CD4-positive, CD25-positive, alpha-beta regulatory T cell (primary cell): ENCODE measurements around the gene P3H3. TPM values are rescaled to one million over a fixed set of nuclear protein-coding genes. Genes with fewer than 3 reads are reported as not detected.
A peak's percentile ranks its signal among the peaks of the same experiment; 100 is the strongest.

Experiments
- ATAC-seq, 2 donors: fragments of 150-1000 bp; cut with Tn5 transposase; one replicate each; pipeline ENCODE4 v1.10.0; 2021; ENCODE audit warnings: low read depth in 2 of 2, moderate number of reproducible peaks in 2 of 2, moderate library complexity in 1 of 2
- DNase-seq, 3 donors: peaks; one replicate each; pipeline versions ENCODE4 v3.0.0 to v3.0.0-alpha.2; 2012 to 2022; ENCODE audit warnings: mixed read lengths in 1 of 3
- H3K27ac ChIP-seq: one replicate; pipeline ENCODE4 v1.7.0; 2013; ENCODE audit warnings: mild to moderate bottlenecking, low read length; ENCODE audit not compliant: insufficient read depth, poor library complexity, severe bottlenecking
- H3K27me3 ChIP-seq: one replicate; pipeline ENCODE4 v1.7.0; 2013; ENCODE audit warnings: low read length; ENCODE audit not compliant: control insufficient read depth, insufficient read depth
- H3K36me3 ChIP-seq: one replicate; pipeline ENCODE4 v1.7.0; 2013; ENCODE audit warnings: mild to moderate bottlenecking, low read length, moderate library complexity; ENCODE audit not compliant: control insufficient read depth, insufficient read depth
- H3K4me1 ChIP-seq: 2 replicates; pipeline ENCODE4 v1.7.0; 2013; ENCODE audit warnings: mild to moderate bottlenecking, low read length; ENCODE audit not compliant: insufficient read depth, control insufficient read depth, poor library complexity, severe bottlenecking
- H3K4me3 ChIP-seq: one replicate; pipeline ENCODE4 v1.7.0; 2013; ENCODE audit warnings: low read depth, mild to moderate bottlenecking, low read length, moderate library complexity
- H3K9me3 ChIP-seq, 2 experiments: 1 replicate in 1 of 2; 2 replicates in 1 of 2; pipeline ENCODE4 v1.7.0; 2013; ENCODE audit warnings: low read length in 2 of 2, mild to moderate bottlenecking in 1 of 2, moderate library complexity in 1 of 2; ENCODE audit not compliant: control insufficient read depth in 2 of 2
- H3K27ac Mint-ChIP-seq, 3 donors: one replicate each; pipeline ENCODE4 v1.8.0; 2020 to 2022; ENCODE audit warnings: mild to moderate bottlenecking in 3 of 3, mixed read lengths in 3 of 3, moderate library complexity in 2 of 3
- H3K27me3 Mint-ChIP-seq: one replicate; pipeline ENCODE4 v1.8.0; 2022; ENCODE audit warnings: mild to moderate bottlenecking, mixed read lengths
- H3K36me3 Mint-ChIP-seq: one replicate; pipeline ENCODE4 v1.8.0; 2020; ENCODE audit warnings: mixed read lengths
- H3K4me1 Mint-ChIP-seq, 4 donors: one replicate each; pipeline ENCODE4 v1.8.0; 2020 to 2022; ENCODE audit warnings: mixed read lengths in 4 of 4, mild to moderate bottlenecking in 1 of 4
- H3K4me3 Mint-ChIP-seq, 4 donors: one replicate each; pipeline ENCODE4 v1.8.0; 2020 to 2022; ENCODE audit warnings: mild to moderate bottlenecking in 4 of 4, mixed read lengths in 4 of 4, moderate library complexity in 3 of 4
- H3K9me3 Mint-ChIP-seq, 7 donors: one replicate each; pipeline ENCODE4 v1.8.0; 2020 to 2022; ENCODE audit warnings: mixed read lengths in 7 of 7, mild to moderate bottlenecking in 3 of 7, moderate library complexity in 2 of 7
- polyA plus RNA-seq, 4 donors: library from polyadenylated mRNA; unstranded; fragments of 300-500 nt; fragmentation: Illumina TruSeq; gene quantifications; one replicate each; pipeline ENCODE4 v1.2.3, GENCODE V29; 2021
- total RNA-seq: library from RNA; stranded (reverse); gene quantifications from one replicate; pipeline ENCODE4 v1.2.3, GENCODE V29; 2022

Gene P3H3
- total and polyA plus RNA-seq, 5 donors from 2014 or later, result 0.64 to 1.4 (median 1.1) TPM; not detected in 1

DNA sequence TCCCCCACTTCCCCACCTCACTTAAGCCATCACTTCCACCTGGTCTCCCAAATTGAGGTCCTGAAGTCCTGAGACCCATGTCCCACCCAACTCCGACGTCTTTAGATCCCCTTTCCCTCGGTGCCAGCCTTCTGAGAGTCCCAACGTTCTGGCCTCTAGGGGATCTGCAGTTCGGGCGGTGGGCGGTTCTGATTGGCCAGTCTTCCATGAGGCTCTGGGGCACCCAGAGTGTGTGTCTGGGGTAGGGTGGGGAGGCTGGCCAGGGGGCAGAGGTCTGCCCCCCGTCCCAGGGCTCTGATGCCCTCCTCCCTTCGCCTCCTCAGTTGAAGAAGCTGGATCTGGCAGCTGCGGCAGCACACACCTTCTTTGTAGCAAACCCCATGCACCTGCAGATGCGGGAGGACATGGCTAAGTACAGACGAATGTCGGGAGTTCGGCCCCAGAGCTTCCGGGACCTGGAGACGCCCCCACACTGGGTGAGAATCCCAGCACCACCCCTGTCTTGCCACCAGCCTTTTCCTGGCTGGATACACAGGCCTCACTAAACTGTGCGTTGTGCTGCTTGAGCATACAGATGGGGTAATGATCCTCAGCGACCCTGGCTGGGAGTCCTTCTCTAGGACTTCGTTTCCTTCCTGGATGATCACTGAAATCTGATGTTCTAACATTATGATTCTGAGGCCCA, 1.5 kb downstream of the P3H3 start:
- no peaks in the 10 kb centered on the region for H3K36me3 Mint-ChIP-seq
- peak overlapping the region in 2 of 3 donors; percentile 73 to 78 for H3K27ac Mint-ChIP-seq
- peaks cover 0 to 31% (median 10%) of the 10 kb centered on the region in 4 donors for H3K4me1 Mint-ChIP-seq
- H3K4me3 Mint-ChIP-seq, result peak overlapping the region; percentile 80 to 93 (median 90)
- DNase-seq (no peak), ATAC-seq (no peak)
- Histone ChIP-seq H3K4me1 (peaks cover 22% of the 10 kb centered on the region), H3K4me3 (no peak overlapping the region), H3K27me3 (peaks cover 15% of the 10 kb centered on the region), H3K9me3 (no peaks in the 10 kb centered on the region), H3K27ac (no peak overlapping the region), H3K36me3 (no peaks in the 10 kb centered on the region)
- peaks cover 67% of the 10 kb centered on the region for H3K27me3 Mint-ChIP-seq
- H3K9me3 Mint-ChIP-seq, result peaks cover 0 to 3% (median 0%) of the 10 kb centered on the region in 7 donors

DNA sequence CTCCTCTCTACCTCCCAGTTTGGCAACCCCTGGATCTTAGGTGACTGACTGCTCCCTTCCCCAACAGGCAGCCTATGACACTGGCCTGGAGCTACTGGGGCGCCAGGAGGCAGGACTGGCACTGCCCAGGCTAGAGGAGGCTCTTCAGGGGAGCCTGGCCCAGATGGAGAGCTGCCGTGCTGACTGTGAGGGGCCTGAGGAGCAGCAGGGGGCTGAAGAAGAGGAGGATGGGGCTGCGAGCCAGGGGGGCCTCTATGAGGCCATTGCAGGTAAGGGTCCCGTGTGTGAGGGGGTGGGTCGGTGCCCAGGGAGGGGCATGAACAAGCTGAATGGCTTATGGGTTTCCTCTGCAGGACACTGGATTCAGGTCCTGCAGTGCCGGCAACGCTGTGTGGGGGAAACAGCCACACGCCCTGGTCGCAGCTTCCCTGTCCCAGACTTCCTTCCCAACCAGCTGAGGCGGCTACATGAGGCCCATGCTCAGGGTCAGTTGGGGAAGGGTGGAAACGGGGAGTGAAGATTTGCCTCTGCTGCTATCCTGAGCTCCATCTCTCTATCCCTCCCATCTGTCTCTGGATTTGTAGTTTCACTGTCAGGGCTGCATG, 2.2 kb downstream of the P3H3 start:
- H3K36me3 ChIP-seq, result no peaks in the 10 kb centered on the region
- ATAC-seq (no peak), DNase-seq (no peak)
- Mint-ChIP-seq H3K4me3 (peak overlapping the region; percentile 79 to 93 (median 86)), H3K27ac (peak overlapping the region in 2 of 3 donors; percentile 38 to 42), H3K27me3 (peaks cover 63% of the 10 kb centered on the region), H3K36me3 (no peaks in the 10 kb centered on the region), H3K4me1 (peaks cover 0 to 24% (median 10%) of the 10 kb centered on the region in 4 donors), H3K9me3 (peaks cover 0 to 3% (median 0%) of the 10 kb centered on the region in 7 donors)
- H3K9me3 ChIP-seq, result no peaks in the 10 kb centered on the region
- no peak overlapping the region for H3K27ac ChIP-seq
- H3K4me3 ChIP-seq, result no peak overlapping the region
- peaks cover 15% of the 10 kb centered on the region for H3K27me3 ChIP-seq
- peaks cover 22% of the 10 kb centered on the region for H3K4me1 ChIP-seq

DNA sequence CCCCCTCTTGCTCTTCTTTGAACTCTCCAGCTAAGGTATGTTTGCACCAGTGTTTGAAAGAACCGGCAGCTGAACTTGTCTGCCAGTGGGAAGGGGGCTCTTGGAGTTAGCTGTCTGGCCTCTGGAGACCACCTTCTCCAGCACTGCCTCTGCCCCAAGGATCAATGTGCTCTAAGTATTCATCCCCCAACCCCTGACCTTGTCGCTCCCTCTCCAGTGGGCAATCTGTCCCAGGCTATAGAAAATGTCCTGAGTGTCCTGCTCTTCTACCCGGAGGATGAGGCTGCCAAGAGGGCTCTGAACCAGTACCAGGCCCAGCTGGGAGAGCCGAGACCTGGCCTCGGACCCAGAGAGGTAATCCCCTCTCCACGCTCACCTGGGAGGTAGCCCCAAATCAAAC, 2.8 kb downstream of the P3H3 start:
- Mint-ChIP-seq H3K9me3 (peaks cover 0 to 3% (median 0%) of the 10 kb centered on the region in 7 donors), H3K36me3 (no peaks in the 10 kb centered on the region), H3K4me1 (peaks cover 0 to 23% (median 7%) of the 10 kb centered on the region in 4 donors), H3K27ac (peak overlapping the region in 1 of 3 donors; percentile 8), H3K4me3 (peak overlapping the region in 3 of 4 donors; percentile 29 to 84 (median 79)), H3K27me3 (peaks cover 63% of the 10 kb centered on the region)
- Histone ChIP-seq H3K4me3 (no peak overlapping the region), H3K9me3 (no peaks in the 10 kb centered on the region), H3K36me3 (no peaks in the 10 kb centered on the region), H3K27ac (no peak overlapping the region), H3K27me3 (peaks cover 12% of the 10 kb centered on the region), H3K4me1 (peaks cover 25% of the 10 kb centered on the region)
- DNase-seq (no peak), ATAC-seq (no peak)

DNA sequence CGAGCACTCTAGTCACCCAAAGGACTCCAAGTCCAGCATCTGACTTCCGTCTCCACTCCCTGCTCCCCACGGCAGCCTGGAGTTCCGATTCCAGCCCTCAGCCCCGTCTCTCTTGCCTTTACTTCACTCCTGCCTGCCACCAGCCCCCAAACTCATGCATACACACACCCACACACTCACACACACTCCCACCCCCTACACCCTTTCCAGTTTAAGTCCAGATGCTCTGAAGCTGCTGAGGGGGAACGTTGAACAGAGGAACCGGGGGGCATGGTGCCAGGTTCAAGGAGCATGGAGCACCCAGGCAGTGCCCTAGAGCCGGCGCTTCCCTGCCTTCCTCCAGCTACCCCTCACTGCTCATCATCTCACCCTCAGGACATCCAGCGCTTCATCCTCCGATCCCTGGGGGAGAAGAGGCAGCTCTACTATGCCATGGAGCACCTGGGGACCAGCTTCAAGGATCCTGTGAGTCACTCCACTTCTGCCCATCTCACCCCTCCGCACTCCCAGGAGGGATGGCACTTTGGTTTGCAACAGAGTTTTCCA, 3.3 kb downstream of the P3H3 start:
- ATAC-seq (no peak), DNase-seq (no peak)
- H3K36me3 ChIP-seq, result no peaks in the 10 kb centered on the region
- H3K4me1 ChIP-seq, result peaks cover 25% of the 10 kb centered on the region
- Mint-ChIP-seq H3K4me1 (peaks cover 0 to 23% (median 5%) of the 10 kb centered on the region in 4 donors), H3K9me3 (peaks cover 0 to under 1% (median 0%) of the 10 kb centered on the region in 7 donors), H3K36me3 (no peaks in the 10 kb centered on the region), H3K27ac (no peak overlapping the region), H3K4me3 (peak overlapping the region in 1 of 4 donors; percentile 74), H3K27me3 (peaks cover 57% of the 10 kb centered on the region)
- no peak overlapping the region for H3K4me3 ChIP-seq
- H3K9me3 ChIP-seq, result no peaks in the 10 kb centered on the region
- peaks cover 7% of the 10 kb centered on the region for H3K27me3 ChIP-seq
- no peak overlapping the region for H3K27ac ChIP-seq

DNA sequence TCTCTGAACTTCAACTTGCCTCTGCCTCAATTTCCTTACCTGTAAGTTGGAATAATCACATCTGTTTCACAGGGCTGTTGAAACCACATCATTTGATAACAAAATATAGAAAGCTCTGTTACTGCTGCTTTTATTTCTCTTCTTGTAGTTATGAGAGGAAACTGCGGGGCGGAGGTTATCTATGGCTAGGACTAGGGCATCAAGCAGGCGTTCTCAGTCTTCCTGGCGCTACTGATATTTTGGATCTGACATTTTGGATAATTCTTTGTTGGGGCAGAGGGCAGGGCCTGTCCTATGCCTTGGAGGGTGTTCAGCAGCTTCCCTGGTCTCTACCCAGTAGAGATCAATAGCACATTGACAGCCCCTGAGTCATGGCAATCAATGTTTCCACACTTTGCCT, 3.9 kb downstream of the P3H3 start:
- no peaks in the 10 kb centered on the region for H3K9me3 Mint-ChIP-seq
- no peak overlapping the region for H3K27ac Mint-ChIP-seq
- H3K36me3 Mint-ChIP-seq, result no peaks in the 10 kb centered on the region
- H3K4me1 Mint-ChIP-seq, result peaks cover 0 to 23% (median 5%) of the 10 kb centered on the region in 4 donors
- Histone ChIP-seq H3K36me3 (no peaks in the 10 kb centered on the region), H3K4me1 (peaks cover 25% of the 10 kb centered on the region), H3K9me3 (no peaks in the 10 kb centered on the region), H3K27ac (no peak overlapping the region), H3K27me3 (peaks cover 7% of the 10 kb centered on the region), H3K4me3 (no peak overlapping the region)
- peak overlapping the region in 1 of 4 donors; percentile 74 for H3K4me3 Mint-ChIP-seq
- ATAC-seq (no peak), DNase-seq (no peak)
- H3K27me3 Mint-ChIP-seq, result peaks cover 51% of the 10 kb centered on the region

DNA sequence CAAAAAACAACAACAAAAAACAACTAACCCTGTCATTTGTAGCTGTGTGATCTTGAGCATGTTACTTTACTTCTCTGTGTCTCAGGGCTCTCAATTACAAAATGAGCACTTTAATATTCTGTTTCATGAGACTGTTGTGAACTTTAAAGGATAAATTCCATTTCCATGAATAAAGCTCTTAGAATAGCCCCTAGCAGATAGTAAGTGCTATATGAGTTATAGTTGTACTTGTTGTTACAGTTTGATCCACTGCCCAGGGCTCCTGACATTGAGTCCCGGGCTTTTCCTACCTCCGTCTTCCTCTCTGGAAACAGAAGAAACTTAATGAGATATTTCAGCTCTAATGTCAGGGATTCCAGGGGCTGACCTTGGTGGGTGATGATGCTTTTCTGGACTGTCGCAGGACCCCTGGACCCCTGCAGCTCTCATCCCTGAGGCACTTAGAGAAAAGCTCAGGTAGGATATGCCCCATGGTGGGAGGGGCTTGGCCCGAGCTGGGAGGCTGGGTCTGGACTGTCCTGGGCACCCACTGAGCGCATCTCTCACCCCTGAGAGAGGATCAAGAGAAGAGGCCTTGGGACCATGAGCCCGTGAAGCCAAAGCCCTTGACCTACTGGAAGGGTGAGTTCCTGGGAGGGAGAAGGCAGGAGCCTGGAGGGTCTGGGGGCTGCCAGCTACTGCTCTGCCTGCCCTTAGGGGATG, 5.1 kb downstream of the P3H3 start:
- no peaks in the 10 kb centered on the region for H3K36me3 ChIP-seq
- H3K4me1 ChIP-seq, result peaks cover 16% of the 10 kb centered on the region
- no peaks in the 10 kb centered on the region for H3K9me3 ChIP-seq
- peaks cover 7% of the 10 kb centered on the region for H3K27me3 ChIP-seq
- ATAC-seq, result no peak
- Mint-ChIP-seq H3K27me3 (peaks cover 40% of the 10 kb centered on the region), H3K9me3 (no peaks in the 10 kb centered on the region), H3K27ac (peak overlapping the region in 1 of 3 donors; percentile 62), H3K4me1 (peaks cover 0 to 16% (median 2%) of the 10 kb centered on the region in 4 donors), H3K36me3 (no peaks in the 10 kb centered on the region), H3K4me3 (peak overlapping the region in 1 of 4 donors; percentile 11)
- no peak for DNase-seq
- no peak overlapping the region for H3K4me3 ChIP-seq
- H3K27ac ChIP-seq, result no peak overlapping the region

DNA sequence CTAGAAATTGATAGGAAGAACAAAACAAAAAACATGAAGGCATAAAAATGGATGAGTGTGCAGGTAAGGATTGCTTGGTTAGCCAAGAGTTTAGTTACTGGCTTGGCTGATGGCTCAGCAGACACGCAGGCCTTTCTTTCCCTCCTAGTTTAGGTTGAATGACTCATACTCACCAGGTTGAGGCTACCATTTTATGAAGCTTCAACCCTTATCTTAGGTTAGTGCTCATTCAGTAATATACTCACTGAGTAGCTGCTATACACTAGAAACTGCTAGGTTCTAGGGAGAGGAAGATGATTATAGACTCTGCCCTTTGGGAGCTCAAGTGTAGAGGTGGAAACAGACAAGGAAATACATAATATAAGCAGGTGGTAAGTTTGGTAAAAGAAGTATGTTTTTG, 6.0 kb downstream of the P3H3 start:
- Mint-ChIP-seq H3K27ac (no peak overlapping the region), H3K36me3 (no peaks in the 10 kb centered on the region), H3K27me3 (peaks cover 35% of the 10 kb centered on the region), H3K9me3 (no peaks in the 10 kb centered on the region), H3K4me3 (no peak overlapping the region), H3K4me1 (peaks cover 0 to 10% (median 2%) of the 10 kb centered on the region in 4 donors)
- no peak for ATAC-seq
- Histone ChIP-seq H3K9me3 (no peaks in the 10 kb centered on the region), H3K4me3 (no peak overlapping the region), H3K36me3 (no peaks in the 10 kb centered on the region), H3K4me1 (peaks cover 8% of the 10 kb centered on the region), H3K27ac (no peak overlapping the region), H3K27me3 (peaks cover 7% of the 10 kb centered on the region)
- DNase-seq, result no peak
